A172 (cell line): ENCODE measurements around the gene TMEM238L. TPM values are rescaled to one million over a fixed set of nuclear protein-coding genes. Genes with fewer than 3 reads are reported as not detected.

Experiments used
- DNase-seq: peaks from one replicate; pipeline ENCODE4 v3.0.0-alpha.2; 2015; ENCODE audit warnings: low spot score
- total RNA-seq: library from RNA; depleted of rRNA; stranded (reverse); fragments of >200 nt; shearing (Covaris generic); gene quantifications from 2 replicates; pipeline ENCODE4 v1.2.3, GENCODE V29; 2014

TMEM238L gene
- total RNA-seq, 1 experiment from 2014 or later = not detected

GRCh38 chr17:10805911-10806310, 2.0 kb upstream of the TMEM238L start:
- DNase-seq = no peak

DNA sequence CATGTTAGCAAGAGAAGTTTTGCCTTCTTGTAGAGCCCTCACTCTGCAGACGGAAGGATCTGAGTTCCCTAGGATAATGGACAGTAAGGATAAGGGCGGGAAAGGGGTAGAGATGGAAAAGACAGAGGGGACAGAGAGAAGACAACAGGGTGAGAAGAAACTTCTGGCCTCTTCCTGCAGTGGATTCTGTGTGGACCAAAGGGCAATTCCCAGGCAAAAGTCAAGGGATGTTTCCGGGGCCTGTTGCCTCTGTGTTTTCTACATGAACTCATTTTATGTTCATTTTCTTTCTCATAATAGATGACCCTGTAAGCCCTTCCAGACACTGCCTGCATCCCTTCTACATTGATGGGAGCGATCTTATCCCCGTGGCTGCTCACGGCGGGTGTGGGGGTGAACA, 647 bp upstream of the TMEM238L start:
- DNase-seq = no peak

GRCh38 chr17:10803350-10803749, 549 bp downstream of the TMEM238L start:
- DNase-seq = no peak

DNA sequence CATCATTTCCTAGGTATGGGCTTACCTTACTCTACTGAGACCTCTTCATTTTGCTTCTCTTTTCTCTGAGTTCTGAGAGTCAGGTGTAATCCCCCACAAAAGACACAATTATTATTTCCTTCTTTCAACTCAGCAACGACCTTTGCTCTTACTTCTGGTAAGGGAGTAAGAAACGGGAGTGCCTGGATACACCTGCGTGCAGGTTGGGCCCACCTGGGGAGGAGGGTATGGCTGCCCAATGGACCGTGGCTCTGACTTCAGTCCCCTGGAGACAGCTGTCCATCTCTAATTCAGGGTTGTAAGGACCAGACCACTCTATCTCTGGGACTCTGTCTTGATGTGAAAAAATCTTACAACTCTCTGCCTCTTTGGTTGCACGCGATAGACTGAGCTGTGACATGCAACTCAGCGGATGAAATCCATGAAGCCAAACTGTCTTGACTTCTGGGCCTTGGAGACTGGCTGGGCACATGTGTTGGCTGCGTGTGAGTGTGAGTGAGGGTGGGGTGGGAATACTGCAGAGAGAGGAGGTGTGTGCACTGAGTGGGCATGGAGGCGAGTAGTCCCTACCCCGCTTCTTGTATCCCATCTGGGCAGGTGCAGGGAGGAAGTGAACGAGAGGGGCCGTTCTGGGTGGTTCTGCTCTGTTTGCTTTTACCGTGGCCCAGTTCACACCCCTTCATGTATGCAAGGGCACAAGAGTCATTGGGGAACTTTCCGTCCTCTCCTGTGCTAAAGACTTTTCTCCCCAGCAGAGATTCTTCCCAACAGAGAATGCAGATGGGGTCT, 1.2 kb downstream of the TMEM238L start:
- no peak for DNase-seq

GRCh38 chr17:10799407-10799806, 4.5 kb downstream of the TMEM238L start:
- DNase-seq = no peak

DNA sequence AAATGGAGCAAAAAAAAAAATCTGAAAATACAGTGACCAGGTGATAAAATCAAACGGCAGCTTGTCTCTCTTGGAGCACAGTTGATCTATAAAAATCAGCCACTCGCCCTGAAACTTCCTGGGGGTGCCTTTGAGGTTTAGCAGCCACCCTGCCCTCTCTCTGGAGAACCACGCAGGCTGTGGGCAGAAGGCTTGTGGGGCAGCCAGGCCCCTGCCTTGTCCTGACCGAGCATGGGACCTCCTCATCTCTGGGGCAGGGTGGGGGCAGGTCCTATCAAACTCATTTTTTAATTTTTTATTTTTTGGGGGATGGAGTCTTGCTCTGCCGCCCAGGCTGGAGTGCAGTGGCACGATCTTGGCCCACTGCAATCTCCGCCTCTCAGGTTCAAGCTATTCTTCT, 5.0 kb downstream of the TMEM238L start:
- DNase-seq = no peak

GRCh38 chr17:10798332-10798749, 5.6 kb downstream of the TMEM238L start:
- DNase-seq = no peak

DNA sequence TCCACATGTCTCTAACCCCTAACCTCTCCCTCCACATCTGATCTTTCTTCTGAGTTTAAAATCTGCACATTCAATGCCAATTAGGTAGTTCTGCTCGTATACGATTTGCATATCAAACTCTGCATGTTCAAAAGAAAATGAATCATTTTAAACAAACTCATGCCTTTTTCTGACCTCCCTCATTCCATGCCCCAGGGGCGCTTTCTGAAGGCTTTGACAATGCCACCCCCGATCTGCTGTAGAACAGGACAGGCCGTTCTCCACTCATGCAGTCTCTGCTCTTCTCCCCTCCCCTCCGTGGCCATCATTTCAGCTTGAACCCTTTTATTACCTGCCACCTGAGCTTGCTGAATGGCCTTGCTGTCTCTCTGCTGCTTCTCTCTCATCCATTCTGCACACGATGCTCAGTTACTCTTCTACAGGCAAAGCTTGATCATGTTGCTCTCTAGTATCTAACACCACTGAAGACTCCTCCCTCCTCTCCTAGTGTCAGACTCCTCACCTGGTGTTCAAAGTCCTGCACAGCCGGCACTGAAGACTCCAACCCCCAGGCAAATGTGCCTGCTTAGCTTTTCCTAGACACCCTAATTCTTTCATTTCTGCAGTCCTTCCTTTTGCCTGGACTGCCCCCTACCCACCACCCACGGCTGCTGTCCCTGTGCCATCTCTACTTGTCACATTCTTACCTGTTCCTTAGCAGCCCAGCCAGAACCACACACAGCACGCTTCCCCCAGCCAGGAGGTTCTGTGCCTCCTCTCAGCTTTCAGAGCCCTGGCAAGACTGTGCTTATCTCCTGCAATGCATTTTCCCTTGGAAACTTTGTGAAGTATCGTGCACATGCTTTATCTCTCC, 6.2 kb downstream of the TMEM238L start:
- no peak for DNase-seq

GRCh38 chr17:10793816-10794215, 10.1 kb downstream of the TMEM238L start:
- DNase-seq = no peak

DNA sequence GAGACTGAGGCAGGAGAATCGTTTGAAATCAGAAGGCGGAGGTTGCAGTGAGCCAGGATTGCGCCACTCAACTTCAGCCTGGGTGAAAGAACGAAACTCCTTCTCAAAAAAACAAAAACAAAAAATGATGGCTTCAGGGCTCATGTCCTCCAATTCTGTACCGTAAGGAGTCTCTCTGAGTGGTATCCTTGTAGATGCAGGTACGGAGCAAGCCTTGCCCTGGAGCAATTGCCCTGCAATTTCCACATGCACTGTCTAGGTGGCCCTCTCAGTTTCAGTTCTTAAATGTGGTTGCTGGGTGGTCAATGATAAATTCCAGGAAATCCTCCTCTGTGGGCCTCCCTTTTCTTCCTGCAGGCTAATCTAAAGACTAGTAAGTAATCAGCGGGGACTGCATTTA, 10.6 kb downstream of the TMEM238L start:
- DNase-seq = no peak

DNA sequence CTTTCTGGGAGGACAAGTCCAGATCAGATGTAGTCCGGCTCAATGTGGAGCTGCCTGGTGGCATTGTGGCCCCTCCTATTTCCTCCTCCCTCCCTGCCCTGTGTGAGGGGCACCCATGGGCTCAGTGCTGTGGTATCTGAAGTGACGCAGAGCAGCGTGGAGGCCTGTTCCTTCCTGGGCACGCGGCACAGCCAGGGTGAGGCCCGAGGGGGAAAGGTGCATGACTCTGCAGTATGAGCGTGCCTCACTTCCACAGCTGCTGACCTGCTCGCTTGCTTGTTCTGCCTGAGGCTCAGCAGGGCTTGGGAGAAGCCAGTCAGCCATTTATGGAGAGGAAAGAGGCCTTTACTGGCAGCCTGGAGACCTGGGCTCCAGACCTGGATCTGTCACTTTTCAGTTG, 11.7 kb downstream of the TMEM238L start:
- DNase-seq = no peak

- no peak for DNase-seq
These were observed 13.2 kb downstream of the TMEM238L start for GRCh38 chr17:10790491-10791401.

GRCh38 chr17:10789694-10790271, 14.1 kb downstream of the TMEM238L start:
- DNase-seq = no peak

GRCh38 chr17:10787306-10788045, 16.4 kb downstream of the TMEM238L start:
- no peak for DNase-seq

- no peak for DNase-seq
These were observed 18.6 kb downstream of the TMEM238L start for GRCh38 chr17:10785295-10785694.

GRCh38 chr17:10779609-10780008, 24.3 kb downstream of the TMEM238L start:
- DNase-seq = no peak

DNA sequence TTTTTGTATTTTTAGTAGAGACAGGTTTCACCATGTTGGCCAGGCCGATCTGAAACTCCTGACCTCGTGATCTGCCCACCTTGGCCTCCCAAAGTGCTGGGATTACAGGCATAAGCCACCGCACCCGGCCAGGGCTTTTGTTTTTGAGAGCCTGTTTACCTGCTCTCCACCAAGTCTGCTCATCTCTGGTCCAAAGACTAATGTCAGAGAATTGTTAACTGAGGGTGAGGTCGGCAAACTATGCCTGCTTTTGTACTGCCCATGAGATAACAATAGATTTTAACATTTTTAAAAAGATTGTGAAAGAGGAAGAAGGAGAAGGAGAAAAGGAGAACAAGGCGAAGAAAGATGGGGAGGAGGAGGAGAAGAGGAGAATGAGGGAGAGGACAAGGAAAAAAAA, 26.0 kb downstream of the TMEM238L start:
- DNase-seq = no peak

DNA sequence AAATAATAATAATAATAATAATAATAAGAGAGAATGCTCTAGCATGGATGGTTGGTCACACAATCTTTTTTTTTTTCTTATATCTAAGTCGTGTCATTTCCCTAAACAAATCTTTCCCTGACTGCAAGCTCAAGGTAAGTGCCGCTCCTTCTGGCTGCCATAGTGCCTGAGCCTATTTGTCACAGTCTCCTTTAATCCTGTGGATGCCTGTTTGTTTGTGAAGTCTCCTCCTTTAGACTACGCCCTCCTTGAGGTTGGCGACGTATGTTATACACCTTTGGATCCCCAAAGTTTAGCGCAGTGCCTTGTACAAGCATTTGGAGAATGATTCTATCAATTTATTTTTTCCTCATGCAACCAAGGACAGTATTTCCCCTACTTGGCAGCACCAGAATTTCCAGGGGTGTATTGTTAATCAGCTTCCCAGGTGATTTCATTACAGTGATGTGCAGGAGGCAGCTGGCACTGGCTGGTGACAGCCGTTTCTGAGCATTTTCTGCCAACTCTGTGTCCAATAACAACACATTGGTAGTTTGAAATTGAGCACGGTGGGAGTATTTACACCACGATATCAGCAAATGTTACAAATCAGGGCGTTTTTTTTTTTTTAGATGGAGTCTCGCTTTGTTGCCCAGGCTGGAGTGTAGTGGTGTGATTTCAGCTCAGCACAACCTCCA, 26.6 kb downstream of the TMEM238L start:
- no peak for DNase-seq

- no peak for DNase-seq
These were observed 27.5 kb downstream of the TMEM238L start for GRCh38 chr17:10776381-10776780.

DNA sequence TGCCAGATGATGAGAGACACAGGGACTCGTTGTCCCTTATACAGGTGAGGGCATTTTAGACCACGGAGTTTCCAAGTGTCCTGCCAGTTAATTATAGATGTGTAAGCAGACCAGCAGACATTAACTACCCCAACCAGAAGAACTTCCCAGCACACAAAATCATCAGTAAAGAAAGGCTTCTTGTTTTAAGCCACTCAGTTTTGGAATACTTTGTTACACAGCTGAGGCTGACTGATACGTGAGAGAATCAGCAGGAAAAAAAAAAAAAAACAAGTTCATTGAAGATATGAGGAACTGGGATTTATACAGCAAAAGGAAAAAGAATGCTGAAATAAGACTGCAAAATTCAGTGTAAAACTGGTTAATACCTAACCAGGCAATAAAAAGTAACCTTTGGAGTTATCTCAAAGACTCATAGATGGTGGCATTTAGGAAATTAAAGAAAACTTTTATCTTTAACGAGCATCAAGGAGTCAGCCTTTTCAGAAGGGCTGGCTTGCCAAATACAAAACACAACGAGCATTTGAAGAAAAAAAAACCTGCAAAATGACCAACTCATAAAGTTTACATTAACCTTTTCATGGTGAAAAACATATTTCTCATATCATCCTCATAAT, 28.1 kb downstream of the TMEM238L start:
- DNase-seq = no peak
